ENCODE data around the gene ERP44. TPM values are rescaled to one million over a fixed set of nuclear protein-coding genes. Genes with fewer than 3 reads are reported as not detected.

Gene ERP44
- total RNA-seq, 1 donor from 2014 or later, result 15.6 TPM

GRCh38 chr9:100108559-100108958, 9.8 kb upstream of the ERP44 start:
- no peak for TF ChIP-seq CTCF (IDR thresholded peaks at IDR 0.05; ENCODE audit: borderline replicate concordance)
- intact Hi-C loops (cut with micrococcal nuclease), result no loop called here
- DNase-seq, result no peak
- Histone ChIP-seq H3K27ac (replicated peaks) (no peak overlapping the region), H3K36me3 (peaks cover 55% of the 10 kb centered on the region), H3K9me3 (replicated peaks) (no peaks in the 10 kb centered on the region), H3K27me3 (ENCODE audit: low read depth) (no peaks in the 10 kb centered on the region), H3K4me3 (no peak overlapping the region), H3K4me1 (peaks cover 22% of the 10 kb centered on the region)

- intact Hi-C loops (cut with micrococcal nuclease), result no loop called here
- no peaks in the 10 kb centered on the region for H3K27me3 ChIP-seq (ENCODE audit: low read depth)
- no peaks in the 10 kb centered on the region for H3K9me3 ChIP-seq (replicated peaks)
- no peak overlapping the region for H3K27ac ChIP-seq (replicated peaks)
- no peak for TF ChIP-seq CTCF (IDR thresholded peaks at IDR 0.05; ENCODE audit: borderline replicate concordance)
- H3K4me3 ChIP-seq, result no peak overlapping the region
- DNase-seq, result no peak
- peaks cover 15% of the 10 kb centered on the region for H3K4me1 ChIP-seq
- peaks cover 58% of the 10 kb centered on the region for H3K36me3 ChIP-seq
Measured at GRCh38 chr9:100106616-100107015, 7.8 kb upstream of the ERP44 start.

GRCh38 chr9:100105861-100106260, 7.1 kb upstream of the ERP44 start:
- Histone ChIP-seq H3K27me3 (ENCODE audit: low read depth) (no peaks in the 10 kb centered on the region), H3K9me3 (replicated peaks) (no peaks in the 10 kb centered on the region), H3K4me3 (no peak overlapping the region), H3K4me1 (peaks cover 7% of the 10 kb centered on the region), H3K36me3 (peaks cover 60% of the 10 kb centered on the region), H3K27ac (replicated peaks) (no peak overlapping the region)
- no peak for DNase-seq
- intact Hi-C loops (cut with micrococcal nuclease), result no loop called here
- no peak for TF ChIP-seq CTCF (IDR thresholded peaks at IDR 0.05; ENCODE audit: borderline replicate concordance)

GRCh38 chr9:100104314-100104713, 5.5 kb upstream of the ERP44 start:
- TF ChIP-seq CTCF (IDR thresholded peaks at IDR 0.05; ENCODE audit: borderline replicate concordance), result no peak
- no peaks in the 10 kb centered on the region for H3K9me3 ChIP-seq (replicated peaks)
- no peak overlapping the region for H3K27ac ChIP-seq (replicated peaks)
- intact Hi-C loops (cut with micrococcal nuclease), result no loop called here
- DNase-seq, result no peak
- H3K36me3 ChIP-seq, result peaks cover 53% of the 10 kb centered on the region
- no peaks in the 10 kb centered on the region for H3K27me3 ChIP-seq (ENCODE audit: low read depth)
- H3K4me1 ChIP-seq, result peaks cover 11% of the 10 kb centered on the region
- H3K4me3 ChIP-seq, result no peak overlapping the region

- H3K36me3 ChIP-seq, result peaks cover 33% of the 10 kb centered on the region
- H3K4me1 ChIP-seq, result peaks cover 35% of the 10 kb centered on the region
- H3K4me3 ChIP-seq, result no peak overlapping the region
- intact Hi-C loops (cut with micrococcal nuclease), result no loop called here
- H3K9me3 ChIP-seq (replicated peaks), result no peaks in the 10 kb centered on the region
- no peak for TF ChIP-seq CTCF (IDR thresholded peaks at IDR 0.05; ENCODE audit: borderline replicate concordance)
- H3K27me3 ChIP-seq (ENCODE audit: low read depth), result no peaks in the 10 kb centered on the region
- no peak for DNase-seq
- no peak overlapping the region for H3K27ac ChIP-seq (replicated peaks)
Measured at GRCh38 chr9:100101608-100102007, 2.8 kb upstream of the ERP44 start.

Data from left ventricle myocardium inferior (tissue), 1 donor.